Ascending aorta (tissue), 2 donors: ENCODE results near the gene TRPM3. TPM values are rescaled to one million over a fixed set of nuclear protein-coding genes. Genes with fewer than 3 reads are reported as not detected.
A peak's percentile ranks its signal among the peaks of the same experiment; 100 is the strongest.

ENCODE experiments used
- DNase-seq, 2 donors: peaks; one replicate each; pipeline ENCODE4 v3.0.0-alpha.2; 2019; ENCODE audit warnings: low spot score in 2 of 2
- H3K27ac ChIP-seq, 2 donors: fragments of 200-600 bp; sonication (generic); one replicate each; pipeline ENCODE4 v1.5.1; 2016 to 2017; ENCODE audit warnings: mild to moderate bottlenecking in 1 of 2
- H3K27me3 ChIP-seq: fragments of 200-600 bp; sonication (generic); one replicate; pipeline ENCODE4 v1.5.1; 2017
- H3K36me3 ChIP-seq, 2 donors: fragments of 200-600 bp; sonication (generic); one replicate each; pipeline ENCODE4 v1.5.1; 2016
- H3K4me1 ChIP-seq, 2 donors: fragments of 200-600 bp; sonication (generic); one replicate each; pipeline ENCODE4 v1.5.1; 2016 to 2017; ENCODE audit warnings: mild to moderate bottlenecking in 1 of 2
- H3K4me3 ChIP-seq, 2 donors: fragments of 200-600 bp; sonication (generic); one replicate each; pipeline ENCODE4 v1.5.1; 2016 to 2017; ENCODE audit warnings: mild to moderate bottlenecking in 1 of 2
- H3K9me3 ChIP-seq, 2 donors: fragments of 200-600 bp; sonication (generic); one replicate each; pipeline ENCODE4 v1.5.1; 2016
- intact Hi-C: fragments of 100-400 bp; cut with DNase I; formaldehyde crosslinking; loops from one replicate; pipeline ENCODE4 v1.15.1; 2023
- total RNA-seq: library from RNA; depleted of rRNA; stranded (reverse); fragments of >200 nt; gene quantifications from one replicate; pipeline ENCODE4 v1.1.0, GENCODE V29; 2016
- TF ChIP-seq, protein P1 (sequence below), 3 experiments: fragments of 200-600 bp in 2 of 3; fragments of 450-650 bp in 1 of 3; sonication (generic) in 2 of 3; IDR thresholded peaks; one replicate each; pipeline ENCODE4 v1.5.1; 2016 to 2019; ENCODE audit warnings: antibody characterized with exemption in 3 of 3, mild to moderate bottlenecking in 1 of 3, moderate library complexity in 1 of 3

TRPM3 gene
- total RNA-seq, 1 donor from 2014 or later = 3.3 TPM

DNA sequence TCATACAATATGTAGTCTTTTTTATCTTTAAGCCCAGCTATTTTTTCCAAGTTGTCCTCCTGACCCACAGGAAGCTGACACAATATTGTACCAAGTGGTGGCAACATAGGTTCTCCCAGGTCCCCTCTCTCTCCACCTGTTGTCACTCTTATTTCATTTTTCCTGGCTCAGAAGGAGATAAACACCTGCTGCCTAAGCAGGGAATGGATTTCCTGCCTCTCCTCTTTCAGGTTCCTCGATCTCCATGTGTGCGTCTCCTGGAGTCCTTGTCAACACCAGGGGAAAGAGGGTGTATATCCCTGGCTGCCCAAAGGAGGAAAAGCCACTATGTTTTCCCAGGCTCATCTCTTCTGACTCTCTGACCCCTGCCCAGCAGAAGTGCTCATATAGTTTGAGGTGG lies 625.2 kb downstream of the TRPM3 start:
- no peak overlapping the region for H3K27ac ChIP-seq
- H3K9me3 ChIP-seq = no peaks in the 10 kb centered on the region
- DNase-seq = peak in 1 of 2 donors; percentile 7
- H3K4me3 ChIP-seq = no peak overlapping the region
- TF ChIP-seq, protein P1, sequence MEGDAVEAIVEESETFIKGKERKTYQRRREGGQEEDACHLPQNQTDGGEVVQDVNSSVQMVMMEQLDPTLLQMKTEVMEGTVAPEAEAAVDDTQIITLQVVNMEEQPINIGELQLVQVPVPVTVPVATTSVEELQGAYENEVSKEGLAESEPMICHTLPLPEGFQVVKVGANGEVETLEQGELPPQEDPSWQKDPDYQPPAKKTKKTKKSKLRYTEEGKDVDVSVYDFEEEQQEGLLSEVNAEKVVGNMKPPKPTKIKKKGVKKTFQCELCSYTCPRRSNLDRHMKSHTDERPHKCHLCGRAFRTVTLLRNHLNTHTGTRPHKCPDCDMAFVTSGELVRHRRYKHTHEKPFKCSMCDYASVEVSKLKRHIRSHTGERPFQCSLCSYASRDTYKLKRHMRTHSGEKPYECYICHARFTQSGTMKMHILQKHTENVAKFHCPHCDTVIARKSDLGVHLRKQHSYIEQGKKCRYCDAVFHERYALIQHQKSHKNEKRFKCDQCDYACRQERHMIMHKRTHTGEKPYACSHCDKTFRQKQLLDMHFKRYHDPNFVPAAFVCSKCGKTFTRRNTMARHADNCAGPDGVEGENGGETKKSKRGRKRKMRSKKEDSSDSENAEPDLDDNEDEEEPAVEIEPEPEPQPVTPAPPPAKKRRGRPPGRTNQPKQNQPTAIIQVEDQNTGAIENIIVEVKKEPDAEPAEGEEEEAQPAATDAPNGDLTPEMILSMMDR (IDR thresholded peaks at IDR 0.05) = no peak
- H3K4me1 ChIP-seq = peaks cover 7 to 27% of the 10 kb centered on the region in 2 donors
- no peaks in the 10 kb centered on the region for H3K27me3 ChIP-seq
- H3K36me3 ChIP-seq = no peaks in the 10 kb centered on the region
- intact Hi-C loops = no loop called here

DNA sequence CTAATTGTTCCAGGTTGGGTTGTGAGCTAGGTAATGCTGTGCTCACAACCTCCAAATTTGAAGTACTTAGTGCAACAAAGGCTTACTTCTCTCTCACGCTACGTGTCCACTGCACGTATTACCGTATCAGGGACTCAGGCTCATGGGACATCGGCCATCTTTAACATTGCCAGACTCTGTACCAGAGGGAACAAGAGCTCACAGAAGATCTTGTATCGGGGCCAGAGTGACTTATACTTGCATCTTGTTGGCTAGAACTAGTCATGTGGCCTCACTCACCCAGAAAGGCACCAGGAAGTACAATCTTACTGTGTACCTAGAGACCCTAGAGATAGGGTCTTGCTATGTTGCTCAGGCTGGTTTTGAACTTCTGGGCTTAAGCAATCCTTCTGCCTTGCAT lies 625.9 kb downstream of the TRPM3 start:
- H3K9me3 ChIP-seq = no peaks in the 10 kb centered on the region
- no peaks in the 10 kb centered on the region for H3K36me3 ChIP-seq
- H3K27me3 ChIP-seq = no peaks in the 10 kb centered on the region
- H3K4me1 ChIP-seq = peaks cover 7 to 23% of the 10 kb centered on the region in 2 donors
- DNase-seq = peak in 1 of 2 donors; percentile 59
- H3K27ac ChIP-seq = peak overlapping the region; percentile 22 to 40
- intact Hi-C loops = no loop called here
- TF ChIP-seq, protein P1 (IDR thresholded peaks at IDR 0.05) = no peak
- H3K4me3 ChIP-seq = no peak overlapping the region

DNA sequence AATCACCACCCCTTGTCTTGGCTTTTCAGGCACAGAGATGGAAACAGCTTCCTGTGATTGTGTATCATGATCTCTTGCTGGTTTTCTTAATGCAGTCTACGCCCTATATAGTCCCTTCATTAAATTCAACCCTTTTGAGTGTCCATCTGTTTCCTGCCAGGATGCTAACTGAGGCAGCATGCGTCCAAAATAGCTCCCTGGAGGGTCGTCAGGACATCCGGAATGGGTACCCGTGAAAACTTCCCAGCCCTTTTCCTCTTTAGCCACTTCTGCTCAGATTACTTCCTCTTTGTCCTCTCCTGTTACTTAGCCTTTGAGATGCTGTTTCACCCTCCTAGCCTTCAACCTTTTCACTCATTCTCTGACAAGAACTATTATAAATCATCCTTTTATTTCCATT lies 627.2 kb downstream of the TRPM3 start:
- Histone ChIP-seq H3K27ac (peak overlapping the region in 1 of 2 donors; percentile 40), H3K27me3 (no peaks in the 10 kb centered on the region), H3K9me3 (no peaks in the 10 kb centered on the region), H3K4me3 (no peak overlapping the region), H3K4me1 (peaks cover 7 to 23% of the 10 kb centered on the region in 2 donors), H3K36me3 (no peaks in the 10 kb centered on the region)
- intact Hi-C loops = loop anchor here (5.0 kb wide), 1 partner anchor 1323 kb away; no protein-coding TSS in a partner anchor
- DNase-seq = peak in 1 of 2 donors; percentile 45
- TF ChIP-seq, protein P1 (IDR thresholded peaks at IDR 0.05) = no peak

DNA sequence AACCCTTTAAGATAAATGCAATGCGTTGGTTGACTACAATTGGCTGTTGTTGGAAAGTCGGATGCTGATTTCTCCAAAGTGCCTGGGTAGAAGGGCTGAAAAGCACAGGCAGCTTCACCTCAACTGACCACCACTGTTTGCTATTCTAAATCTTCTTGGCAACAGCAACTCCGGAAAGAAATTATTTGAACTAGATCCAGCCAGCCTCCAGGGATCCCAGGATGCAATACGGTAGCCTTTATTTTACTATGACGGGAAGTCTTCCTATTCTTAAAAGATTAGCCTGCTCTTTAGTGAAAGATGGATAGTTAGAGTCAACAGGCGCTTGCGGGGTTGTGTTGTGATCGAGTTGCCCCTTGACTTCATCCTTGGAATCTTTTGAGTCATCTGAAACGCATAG lies 628.4 kb downstream of the TRPM3 start:
- TF ChIP-seq, protein P1 (IDR thresholded peaks at IDR 0.05) = no peak
- H3K4me3 ChIP-seq = no peak overlapping the region
- no peaks in the 10 kb centered on the region for H3K27me3 ChIP-seq
- intact Hi-C loops = loop anchor here (5.0 kb wide), 1 partner anchor 1324 kb away; no protein-coding TSS in a partner anchor
- H3K27ac ChIP-seq = peak overlapping the region; percentile 41 to 72
- peaks cover 7 to 23% of the 10 kb centered on the region in 2 donors for H3K4me1 ChIP-seq
- peak in 1 of 2 donors; percentile 66 for DNase-seq
- no peaks in the 10 kb centered on the region for H3K36me3 ChIP-seq
- no peaks in the 10 kb centered on the region for H3K9me3 ChIP-seq

DNA sequence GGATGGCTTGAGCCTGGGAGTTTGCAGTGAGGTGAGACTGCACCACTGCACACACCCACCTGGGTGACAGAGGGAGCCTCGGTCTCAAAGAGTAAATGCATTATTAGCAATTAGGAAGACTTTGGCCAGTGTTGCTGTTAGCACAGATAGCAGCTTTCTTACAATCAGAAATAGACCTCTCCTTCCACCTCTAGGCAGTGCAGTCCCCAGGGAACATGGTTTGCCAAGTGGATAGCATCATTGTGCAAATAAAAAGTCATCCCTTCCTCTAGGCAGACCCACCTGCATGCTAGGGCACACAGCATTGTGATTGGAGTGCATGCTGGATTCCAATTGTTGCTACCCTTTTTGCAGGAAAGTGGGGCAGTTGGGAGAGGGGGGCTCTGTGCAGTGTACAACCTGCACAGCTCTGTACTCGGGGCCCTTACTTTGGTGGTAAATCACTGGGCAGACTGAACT lies 629.1 kb downstream of the TRPM3 start:
- H3K27ac ChIP-seq = no peak overlapping the region
- no peak overlapping the region for H3K4me3 ChIP-seq
- no peaks in the 10 kb centered on the region for H3K27me3 ChIP-seq
- intact Hi-C loops = loop anchor here (5.0 kb wide), 1 partner anchor 1325 kb away; no protein-coding TSS in a partner anchor
- TF ChIP-seq, protein P1 (IDR thresholded peaks at IDR 0.05) = no peak
- peaks cover 7 to 23% of the 10 kb centered on the region in 2 donors for H3K4me1 ChIP-seq
- DNase-seq = peak in 1 of 2 donors; percentile 56
- H3K36me3 ChIP-seq = no peaks in the 10 kb centered on the region
- H3K9me3 ChIP-seq = no peaks in the 10 kb centered on the region
